ENCODE measurements around the gene VIT. TPM values are rescaled to one million over a fixed set of nuclear protein-coding genes. Genes with fewer than 3 reads are reported as not detected.

The VIT gene
- total RNA-seq, 4 donors from 2014 or later, result 1.4 to 3.6 (median 2.5) TPM; not detected in 1

GRCh38 chr2:36843838-36844237 is 147.3 kb downstream of the VIT start:
- TF ChIP-seq EP300 (IDR thresholded peaks at IDR 0.05; ENCODE audit: low read depth) (no peak), CTCF (IDR thresholded peaks at IDR 0.05) (no peak), POLR2A (IDR thresholded peaks at IDR 0.05) (no peak), POLR2AphosphoS5 (IDR thresholded peaks at IDR 0.05) (no peak)
- in situ Hi-C loops (cut with MboI; ENCODE audit: low pct_ligation_motif_present in 1 of 4, low pct_unique_long_range_greater_than_20kb in 1 of 4, low sequenced_read_pairs in 3 of 4) (no loop called here), intact Hi-C loops (cut with DNase I; ENCODE audit: low total_unique reads) (no loop called here)
- H3K9me3 ChIP-seq, result no peaks in the 10 kb centered on the region
- H3K4me3 ChIP-seq, result no peak overlapping the region
- no peak for DNase-seq
- H3K27ac ChIP-seq, result no peak overlapping the region
- H3K36me3 ChIP-seq, result peaks cover 0 to 10% (median 5%) of the 10 kb centered on the region in 4 donors
- H3K4me1 ChIP-seq, result peaks cover 0 to 17% (median 4%) of the 10 kb centered on the region in 4 donors
- H3K27me3 ChIP-seq, result no peaks in the 10 kb centered on the region

GRCh38 chr2:36849265-36849664 is 152.8 kb downstream of the VIT start:
- intact Hi-C loops (cut with DNase I; ENCODE audit: low total_unique reads) (no loop called here), in situ Hi-C loops (cut with MboI; ENCODE audit: low pct_ligation_motif_present in 1 of 4, low pct_unique_long_range_greater_than_20kb in 1 of 4, low sequenced_read_pairs in 3 of 4) (no loop called here)
- Histone ChIP-seq H3K27ac (no peak overlapping the region), H3K4me1 (no peaks in the 10 kb centered on the region), H3K9me3 (no peaks in the 10 kb centered on the region), H3K4me3 (no peak overlapping the region), H3K36me3 (peaks cover 0 to 48% (median 14%) of the 10 kb centered on the region in 4 donors), H3K27me3 (no peaks in the 10 kb centered on the region)
- TF ChIP-seq POLR2AphosphoS5 (IDR thresholded peaks at IDR 0.05) (no peak), CTCF (IDR thresholded peaks at IDR 0.05) (no peak), POLR2A (IDR thresholded peaks at IDR 0.05) (no peak), EP300 (IDR thresholded peaks at IDR 0.05; ENCODE audit: low read depth) (no peak)
- WGBS, 2 donors (ENCODE audit: low coverage in 1 of 2), result 95% methylated on average over 7 to 8 of the region's 8 CpGs
- no peak for DNase-seq

GRCh38 chr2:36854241-36854640 is 157.7 kb downstream of the VIT start:
- H3K9me3 ChIP-seq, result no peaks in the 10 kb centered on the region
- intact Hi-C loops (cut with DNase I; ENCODE audit: low total_unique reads), result no loop called here
- peaks cover 0 to 14% (median 7%) of the 10 kb centered on the region in 4 donors for H3K4me1 ChIP-seq
- DNase-seq, result no peak
- in situ Hi-C loops (cut with MboI; ENCODE audit: low pct_ligation_motif_present in 1 of 4, low pct_unique_long_range_greater_than_20kb in 1 of 4, low sequenced_read_pairs in 3 of 4), result no loop called here
- no peak overlapping the region for H3K4me3 ChIP-seq
- WGBS, 2 donors (ENCODE audit: low coverage in 1 of 2), result 63 to 84% methylated on average over 2 of the region's 2 CpGs
- no peak overlapping the region for H3K27ac ChIP-seq
- TF ChIP-seq POLR2AphosphoS5 (IDR thresholded peaks at IDR 0.05) (no peak), CTCF (IDR thresholded peaks at IDR 0.05) (no peak), POLR2A (IDR thresholded peaks at IDR 0.05) (no peak), EP300 (IDR thresholded peaks at IDR 0.05; ENCODE audit: low read depth) (no peak)
- H3K36me3 ChIP-seq, result peaks cover 0 to 54% (median 22%) of the 10 kb centered on the region in 4 donors
- H3K27me3 ChIP-seq, result no peaks in the 10 kb centered on the region

GRCh38 chr2:36855429-36855828 is 158.9 kb downstream of the VIT start:
- TF ChIP-seq CTCF (IDR thresholded peaks at IDR 0.05) (no peak), POLR2AphosphoS5 (IDR thresholded peaks at IDR 0.05) (no peak), EP300 (IDR thresholded peaks at IDR 0.05; ENCODE audit: low read depth) (no peak), POLR2A (IDR thresholded peaks at IDR 0.05) (no peak)

More at GRCh38 chr2:36855429-36855828, 158.9 kb downstream of the VIT start:
- DNase-seq, result no peak
- 96 to 99% methylated on average over 2 of the region's 2 CpGs for WGBS, 2 donors (ENCODE audit: low coverage in 1 of 2)
- Histone ChIP-seq H3K4me1 (peaks cover 0 to 22% (median 8%) of the 10 kb centered on the region in 4 donors), H3K27ac (no peak overlapping the region), H3K27me3 (no peaks in the 10 kb centered on the region), H3K4me3 (no peak overlapping the region), H3K36me3 (peaks cover 0 to 45% (median 19%) of the 10 kb centered on the region in 4 donors), H3K9me3 (no peaks in the 10 kb centered on the region)
- intact Hi-C loops (cut with DNase I; ENCODE audit: low total_unique reads) (no loop called here), in situ Hi-C loops (cut with MboI; ENCODE audit: low pct_ligation_motif_present in 1 of 4, low pct_unique_long_range_greater_than_20kb in 1 of 4, low sequenced_read_pairs in 3 of 4) (no loop called here)
